ENCODE results near the gene TBX2. TPM values are rescaled to one million over a fixed set of nuclear protein-coding genes. Genes with fewer than 3 reads are reported as not detected.
A peak's percentile ranks its signal among the peaks of the same experiment; 100 is the strongest.

The TBX2 gene
- total and polyA plus RNA-seq, 12 donors = 2.4 to 22.1 (median 7.4) TPM

DNA sequence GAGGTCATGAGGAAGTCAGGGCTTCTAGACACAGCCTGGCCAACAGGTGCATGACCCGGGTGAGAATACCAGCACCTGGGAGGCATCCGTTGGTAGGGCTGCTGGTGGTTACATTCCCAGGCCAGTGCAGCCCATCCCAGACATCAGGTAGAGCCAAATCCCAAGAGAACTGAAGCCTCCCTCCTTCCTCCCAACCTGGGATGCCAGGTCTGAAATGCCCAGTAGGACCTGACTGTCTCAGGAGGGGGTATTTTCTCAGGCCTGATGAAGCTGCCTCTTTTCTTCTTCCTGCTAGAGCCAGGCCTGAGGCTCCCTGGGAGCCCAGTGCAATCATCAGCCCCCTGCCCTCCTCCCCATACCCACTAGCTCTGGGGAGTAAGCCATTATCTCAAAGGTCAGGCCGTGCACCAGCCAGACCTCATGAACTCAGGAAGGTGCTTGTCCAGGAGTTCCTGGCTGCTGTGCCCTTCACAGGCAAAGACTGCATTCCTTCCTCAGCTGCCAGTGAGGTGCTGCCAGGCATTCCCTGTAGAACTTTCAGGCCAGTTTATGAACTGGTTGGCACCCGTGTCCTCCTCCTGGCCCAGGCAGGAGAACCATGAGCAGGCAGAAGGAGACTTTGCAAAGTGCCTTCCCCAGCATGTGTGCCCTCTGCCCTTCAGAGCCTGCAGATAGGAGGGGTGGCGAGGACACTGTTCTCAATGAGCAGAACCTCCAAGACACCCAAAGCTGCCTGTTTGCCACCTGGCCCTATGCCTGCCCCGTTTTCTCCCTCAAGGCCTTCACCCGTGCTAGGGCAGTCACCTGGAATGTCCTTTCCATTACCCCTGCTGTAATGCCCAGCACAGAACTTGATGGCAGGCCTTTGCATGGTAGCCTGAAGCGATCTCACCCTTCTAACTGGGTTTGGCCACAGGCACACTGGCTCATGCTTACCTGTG lies 7.6 kb downstream of the TBX2 start:
- H3K27me3 ChIP-seq = peaks cover 28% of the 10 kb centered on the region
- peak in 4 of 7 donors; percentile 11 to 49 (median 16) for DNase-seq

DNA sequence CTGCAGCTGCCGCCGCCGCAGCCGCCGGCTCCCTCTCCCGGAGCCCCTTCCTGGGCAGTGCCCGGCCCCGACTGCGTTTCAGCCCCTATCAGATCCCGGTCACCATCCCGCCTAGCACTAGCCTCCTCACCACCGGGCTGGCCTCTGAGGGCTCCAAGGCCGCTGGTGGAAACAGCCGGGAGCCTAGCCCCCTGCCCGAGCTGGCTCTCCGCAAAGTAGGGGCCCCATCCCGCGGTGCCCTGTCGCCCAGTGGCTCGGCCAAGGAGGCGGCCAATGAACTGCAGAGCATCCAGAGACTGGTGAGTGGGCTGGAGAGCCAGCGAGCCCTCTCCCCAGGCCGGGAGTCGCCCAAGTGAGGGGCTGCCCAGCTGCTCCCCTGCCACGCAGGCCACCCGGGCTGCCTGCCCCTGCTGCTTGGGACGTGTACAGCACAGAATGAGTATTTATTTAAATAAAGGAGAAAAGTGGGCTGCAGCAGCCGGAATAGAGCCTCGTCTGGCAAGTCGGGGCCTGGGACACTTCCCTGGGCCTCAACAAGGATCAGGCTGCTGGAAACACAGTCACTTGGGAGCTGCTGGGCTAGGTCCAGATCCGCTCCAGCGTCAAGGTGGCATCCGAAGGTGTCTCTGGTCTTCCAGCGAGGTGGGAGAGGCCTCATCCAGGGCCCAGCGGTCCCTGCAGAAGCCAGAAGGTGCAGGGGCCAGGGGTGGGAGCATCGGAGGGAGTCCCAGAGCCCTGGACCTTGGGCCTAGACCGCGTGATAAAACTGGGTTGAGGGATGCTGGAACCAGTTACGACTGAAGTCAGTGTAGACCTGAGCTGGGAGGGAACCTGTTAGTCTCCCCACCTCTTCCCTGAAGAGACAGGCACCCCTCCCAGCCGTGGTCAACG lies 8.8 kb downstream of the TBX2 start:
- peak overlapping the region in 1 of 4 donors; percentile 76 for H3K4me3 ChIP-seq
- no peak for TF ChIP-seq POLR2A (IDR thresholded peaks at IDR 0.05)
- TF ChIP-seq, protein P1, sequence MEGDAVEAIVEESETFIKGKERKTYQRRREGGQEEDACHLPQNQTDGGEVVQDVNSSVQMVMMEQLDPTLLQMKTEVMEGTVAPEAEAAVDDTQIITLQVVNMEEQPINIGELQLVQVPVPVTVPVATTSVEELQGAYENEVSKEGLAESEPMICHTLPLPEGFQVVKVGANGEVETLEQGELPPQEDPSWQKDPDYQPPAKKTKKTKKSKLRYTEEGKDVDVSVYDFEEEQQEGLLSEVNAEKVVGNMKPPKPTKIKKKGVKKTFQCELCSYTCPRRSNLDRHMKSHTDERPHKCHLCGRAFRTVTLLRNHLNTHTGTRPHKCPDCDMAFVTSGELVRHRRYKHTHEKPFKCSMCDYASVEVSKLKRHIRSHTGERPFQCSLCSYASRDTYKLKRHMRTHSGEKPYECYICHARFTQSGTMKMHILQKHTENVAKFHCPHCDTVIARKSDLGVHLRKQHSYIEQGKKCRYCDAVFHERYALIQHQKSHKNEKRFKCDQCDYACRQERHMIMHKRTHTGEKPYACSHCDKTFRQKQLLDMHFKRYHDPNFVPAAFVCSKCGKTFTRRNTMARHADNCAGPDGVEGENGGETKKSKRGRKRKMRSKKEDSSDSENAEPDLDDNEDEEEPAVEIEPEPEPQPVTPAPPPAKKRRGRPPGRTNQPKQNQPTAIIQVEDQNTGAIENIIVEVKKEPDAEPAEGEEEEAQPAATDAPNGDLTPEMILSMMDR (IDR thresholded peaks at IDR 0.05) = no peak
- intact Hi-C loops (cut with DNase I) = no loop called here
- H3K9me3 ChIP-seq (replicated peaks in 1 of 3) = no peaks in the 10 kb centered on the region
- peaks cover 5 to 48% of the 10 kb centered on the region in 2 donors for H3K4me1 ChIP-seq (replicated peaks in 1 of 2)
- WGBS, 4 donors = 65 to 74% (median 68%) methylated on average over 12 to 41 of the region's 41 CpGs
- peaks cover 24% of the 10 kb centered on the region for H3K27me3 ChIP-seq
- peak overlapping the region in 2 of 5 donors; percentile 62 to 73 for H3K27ac ChIP-seq
- peaks cover 0 to 8% of the 10 kb centered on the region in 2 donors for H3K36me3 ChIP-seq (replicated peaks in 1 of 2)
- DNase-seq = peak in 4 of 7 donors; percentile 14 to 51 (median 24)

More for the DNA sequence above, 7.6 kb downstream of the TBX2 start:
- H3K4me1 ChIP-seq (replicated peaks in 1 of 2) = peaks cover 5 to 44% of the 10 kb centered on the region in 2 donors
- H3K4me3 ChIP-seq = no peak overlapping the region
- WGBS, 4 donors = 56 to 69% (median 63%) methylated on average over 6 to 8 of the region's 8 CpGs
- H3K27ac ChIP-seq = peak overlapping the region in 2 of 5 donors; percentile 8 to 74
- TF ChIP-seq, protein P1 (IDR thresholded peaks at IDR 0.05) = no peak
- no peak for TF ChIP-seq POLR2A (IDR thresholded peaks at IDR 0.05)
- no peaks in the 10 kb centered on the region for H3K9me3 ChIP-seq (replicated peaks in 1 of 3)
- peaks cover 0 to 8% of the 10 kb centered on the region in 2 donors for H3K36me3 ChIP-seq (replicated peaks in 1 of 2)
- intact Hi-C loops (cut with DNase I) = no loop called here

DNA sequence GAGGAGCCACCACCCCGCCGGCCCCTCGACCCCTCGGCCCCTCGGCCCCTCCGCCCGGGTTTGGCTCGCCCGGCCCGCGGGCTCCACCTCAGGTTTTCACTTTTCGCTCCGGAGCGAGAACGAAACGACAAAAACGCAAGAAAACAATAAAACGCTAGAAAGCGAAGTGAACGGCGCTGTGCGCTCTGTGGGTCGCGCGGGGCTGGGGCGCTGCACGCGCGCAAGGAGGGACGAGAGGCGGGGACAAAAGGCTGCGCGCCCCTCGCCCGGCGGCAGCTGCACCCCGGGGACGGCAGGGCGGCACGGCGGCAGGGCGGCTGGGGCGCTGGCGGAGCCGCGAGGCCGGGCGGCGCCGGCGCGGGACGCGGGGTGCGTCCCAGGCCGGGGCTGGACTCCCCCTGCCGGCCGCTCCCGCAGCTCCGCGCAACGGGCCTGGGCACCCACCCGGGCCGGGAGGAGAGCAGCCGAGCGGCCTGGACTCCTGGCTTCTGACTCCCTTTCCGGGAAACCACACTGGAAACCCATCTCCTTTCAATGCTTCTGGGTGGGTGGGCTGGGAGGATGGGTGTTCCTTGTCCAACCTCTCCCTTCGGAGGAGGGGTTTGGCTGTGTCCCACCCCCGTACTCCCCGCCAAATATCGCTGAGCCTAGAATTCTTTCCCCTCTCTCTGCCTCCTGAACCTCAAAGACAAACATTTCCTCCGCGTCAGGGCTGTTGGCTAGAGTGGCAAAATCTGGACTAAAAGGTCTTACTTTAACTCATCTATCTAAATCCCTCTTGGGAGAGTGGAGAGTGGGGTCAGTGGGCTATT lies 9.9 kb downstream of the TBX2 start:
- H3K27ac ChIP-seq = peak overlapping the region in 3 of 5 donors; percentile 34 to 91 (median 88)
- H3K9me3 ChIP-seq (replicated peaks in 1 of 3) = no peaks in the 10 kb centered on the region
- peaks cover 0 to 8% of the 10 kb centered on the region in 2 donors for H3K36me3 ChIP-seq (replicated peaks in 1 of 2)
- WGBS, 4 donors = 2 to 12% (median 8%) methylated on average over 21 to 73 of the region's 73 CpGs
- peak; percentile 55 to 73 (median 65) for DNase-seq
- H3K27me3 ChIP-seq = peaks cover 13% of the 10 kb centered on the region
- intact Hi-C loops (cut with DNase I) = loop anchor here in 1 of 2 donors (10.0 kb wide), 1 partner anchor 145 kb away; no protein-coding TSS in a partner anchor
- TF ChIP-seq, protein P1 (IDR thresholded peaks at IDR 0.05) = peak in 3 of 6 experiments; percentile 44 to 73 (median 46)
- TF ChIP-seq POLR2A (IDR thresholded peaks at IDR 0.05) = peak in 1 of 2 donors; percentile 7
- H3K4me3 ChIP-seq = peak overlapping the region in 3 of 4 donors; percentile 18 to 76 (median 42)
- H3K4me1 ChIP-seq (replicated peaks in 1 of 2) = peaks cover 2 to 47% of the 10 kb centered on the region in 2 donors

Data from adrenal gland (tissue), 12 donors.